DMS53 treated with DMSO at 0.1 percent for 48 hours (cell line): ENCODE data around the gene IFNG-AS1.

Source experiments
- DNase-seq: peaks from one replicate; lab custom pipeline; 2025; ENCODE audit not compliant: unreplicated experiment; lab: John Stamatoyannopoulos, UW

The IFNG-AS1 gene

GRCh38 chr12:67993143-67993542 lies 3.9 kb downstream of the IFNG-AS1 start:
- no peak for DNase-seq

- no peak for DNase-seq
Measured at GRCh38 chr12:67994046-67994445, 4.8 kb downstream of the IFNG-AS1 start.

GRCh38 chr12:67996347-67996746 lies 7.1 kb downstream of the IFNG-AS1 start:
- DNase-seq, result no peak

- DNase-seq, result no peak
Measured at GRCh38 chr12:67998379-67998778, 9.1 kb downstream of the IFNG-AS1 start.

- no peak for DNase-seq
Measured at GRCh38 chr12:67999244-67999643, 10.0 kb downstream of the IFNG-AS1 start.

GRCh38 chr12:68001486-68002466 lies 12.5 kb downstream of the IFNG-AS1 start:
- peak; percentile 7 for DNase-seq

GRCh38 chr12:68003777-68004176 lies 14.5 kb downstream of the IFNG-AS1 start:
- DNase-seq, result no peak

GRCh38 chr12:68007033-68007432 lies 17.8 kb downstream of the IFNG-AS1 start:
- peak; percentile 4 for DNase-seq

- no peak for DNase-seq
Measured at GRCh38 chr12:68007466-68007865, 18.2 kb downstream of the IFNG-AS1 start.

- no peak for DNase-seq
Measured at GRCh38 chr12:68011206-68011881, 22.1 kb downstream of the IFNG-AS1 start.

- DNase-seq, result no peak
Measured at GRCh38 chr12:68011882-68012207, 22.6 kb downstream of the IFNG-AS1 start.

GRCh38 chr12:68012712-68013111 lies 23.5 kb downstream of the IFNG-AS1 start:
- no peak for DNase-seq

- DNase-seq, result no peak
Measured at GRCh38 chr12:68013181-68013580, 23.9 kb downstream of the IFNG-AS1 start.

GRCh38 chr12:68016136-68016535 lies 26.9 kb downstream of the IFNG-AS1 start:
- DNase-seq, result no peak

- no peak for DNase-seq
Measured at GRCh38 chr12:68018315-68018714, 29.1 kb downstream of the IFNG-AS1 start.

- no peak for DNase-seq
Measured at GRCh38 chr12:68020049-68020448, 30.8 kb downstream of the IFNG-AS1 start.

GRCh38 chr12:68020699-68021098 lies 31.5 kb downstream of the IFNG-AS1 start:
- no peak for DNase-seq

GRCh38 chr12:68028647-68029046 lies 39.4 kb downstream of the IFNG-AS1 start:
- no peak for DNase-seq

- no peak for DNase-seq
Measured at GRCh38 chr12:68030248-68030647, 41.0 kb downstream of the IFNG-AS1 start.

- DNase-seq, result no peak
Measured at GRCh38 chr12:68031174-68031573, 41.9 kb downstream of the IFNG-AS1 start.

- no peak for DNase-seq
Measured at GRCh38 chr12:68031881-68032739, 42.9 kb downstream of the IFNG-AS1 start.
